Measurements from ENCODE around the gene NANOS2.
A peak's percentile ranks its signal among the peaks of the same experiment; 100 is the strongest.
"Not testable (repeated sequence)": the region's sequence is repeated elsewhere in the genome, so short reads cannot be mapped to it uniquely, and the experiment has no call there.

The NANOS2 gene

GRCh38 chr19:45927565-45928261 is 13.1 kb upstream of the NANOS2 start:
- peak; percentile 96 for DNase-seq

GRCh38 chr19:45924891-45925447 is 10.4 kb upstream of the NANOS2 start:
- no peak for DNase-seq

- peak; percentile 58 for DNase-seq
Observed at GRCh38 chr19:45922281-45922680, 7.7 kb upstream of the NANOS2 start.

GRCh38 chr19:45920458-45920857 is 5.9 kb upstream of the NANOS2 start:
- peak; percentile 57 for DNase-seq

GRCh38 chr19:45919678-45920077 is 5.1 kb upstream of the NANOS2 start:
- DNase-seq: no peak

GRCh38 chr19:45918721-45919120 is 4.1 kb upstream of the NANOS2 start:
- no peak for DNase-seq

- DNase-seq: peak; percentile 65
Observed at GRCh38 chr19:45917421-45918091, 3.0 kb upstream of the NANOS2 start.

GRCh38 chr19:45911291-45911690 is 3.3 kb downstream of the NANOS2 start:
- DNase-seq: no peak

GRCh38 chr19:45908956-45909355 is 5.6 kb downstream of the NANOS2 start:
- DNase-seq: no peak

GRCh38 chr19:45906221-45906620 is 8.4 kb downstream of the NANOS2 start:
- no peak for DNase-seq

- DNase-seq: no peak
Observed at GRCh38 chr19:45905011-45905410, 9.6 kb downstream of the NANOS2 start.

GRCh38 chr19:45902651-45903625 is 11.6 kb downstream of the NANOS2 start:
- DNase-seq: peak; percentile 99

GRCh38 chr19:45901912-45902650 is 12.5 kb downstream of the NANOS2 start, which contains the start of gene MYPOP:
TSS of gene MYPOP (minus strand) at chr19:45902613. CDS start at chr19:45901773, 840 bp downstream.
- DNase-seq: peak; percentile 53

GRCh38 chr19:45901432-45901911 is 13.1 kb downstream of the NANOS2 start:
- peak; percentile 79 for DNase-seq

GRCh38 chr19:45900738-45901431 is 13.7 kb downstream of the NANOS2 start:
- DNase-seq: peak; percentile 68

GRCh38 chr19:45899919-45900589 is 14.5 kb downstream of the NANOS2 start:
- DNase-seq: no peak

- DNase-seq: no peak
Observed at GRCh38 chr19:45899253-45899652, 15.3 kb downstream of the NANOS2 start.

GRCh38 chr19:45897261-45897812 is 17.2 kb downstream of the NANOS2 start:
- no peak for DNase-seq

- DNase-seq: not testable (repeated sequence)
Observed at GRCh38 chr19:45895983-45896599, 18.5 kb downstream of the NANOS2 start.

- DNase-seq: no peak
Observed at GRCh38 chr19:45895519-45895972, 19.0 kb downstream of the NANOS2 start.
